Prostate gland (tissue), 2 donors: ENCODE measurements around the gene RIMBP2. TPM values are rescaled to one million over a fixed set of nuclear protein-coding genes. Genes with fewer than 3 reads are reported as not detected.

Experiments
- DNase-seq: peaks from one replicate; pipeline ENCODE4 v3.0.0-alpha.2; 2019; ENCODE audit warnings: low spot score
- H3K27ac ChIP-seq, 2 donors: fragments of 200-600 bp; sonication (generic); 2 replicates each; pipeline ENCODE4 v1.5.1; 2017 to 2019
- H3K27me3 ChIP-seq: fragments of 200-600 bp; sonication (generic); replicated peaks from 2 replicates; pipeline ENCODE4 v1.5.1; 2019; ENCODE audit not compliant: insufficient read depth
- H3K36me3 ChIP-seq, 2 donors: fragments of 200-600 bp; sonication (generic); 1 replicate in 1 of 2; 2 replicates in 1 of 2; pipeline versions ENCODE4 v1.5.1 to v1.8.1; 2017 to 2019
- H3K4me1 ChIP-seq: fragments of 200-600 bp; sonication (generic); replicated peaks from 2 replicates; pipeline ENCODE4 v1.5.1; 2019
- H3K4me3 ChIP-seq, 2 donors: fragments of 200-600 bp; sonication (generic); 2 replicates each; pipeline ENCODE4 v1.5.1; 2017 to 2019
- H3K9me3 ChIP-seq: fragments of 200-600 bp; sonication (generic); 2 replicates; pipeline ENCODE4 v1.5.1; 2017
- CTCF ChIP-seq, 4 experiments: fragments of 200-600 bp in 2 of 4; fragments of 450-650 bp in 2 of 4; sonication (generic) in 2 of 4; IDR thresholded peaks; 1 replicate in 3 of 4; 2 replicates in 1 of 4; pipeline ENCODE4 v1.5.1; 2016 to 2019; ENCODE audit warnings: antibody characterized with exemption in 4 of 4, mild to moderate bottlenecking in 2 of 4, moderate library complexity in 2 of 4
- POLR2A ChIP-seq: fragments of 450-650 bp; IDR thresholded peaks from one replicate; pipeline ENCODE4 v1.6.1; 2016; ENCODE audit warnings: antibody characterized with exemption, mild to moderate bottlenecking
- POLR2AphosphoS5 ChIP-seq: sonication (generic); formaldehyde crosslinking; IDR thresholded peaks from one replicate; pipeline ENCODE4 v1.6.1; 2017; ENCODE audit warnings: antibody characterized with exemption
- WGBS: methylation state at CpG from one replicate; pipeline ENCODE4 v1.1.5; 2018; 5-methylcytosine and 5-hydroxymethylcytosine counted together
- intact Hi-C: fragments of 100-400 bp; cut with DNase I; formaldehyde crosslinking; loops from one replicate; pipeline ENCODE4 v1.14.2; 2022
- total RNA-seq, 2 donors: library from RNA; depleted of rRNA; stranded (reverse); fragments of >200 nt; gene quantifications; one replicate each; pipeline ENCODE4 v1.1.0, GENCODE V29; 2016

RIMBP2 gene
- total RNA-seq, 2 donors from 2014 or later, result 0.96 to 7.0 TPM

- Histone ChIP-seq H3K4me3 (no peak overlapping the region), H3K36me3 (no peaks in the 10 kb centered on the region), H3K4me1 (no peaks in the 10 kb centered on the region), H3K9me3 (no peaks in the 10 kb centered on the region), H3K27me3 (no peaks in the 10 kb centered on the region), H3K27ac (no peak overlapping the region)
- DNase-seq, result no peak
- intact Hi-C loops, result no loop called here
- WGBS, result 74% methylated on average over 4 of the region's 4 CpGs
- no peak for TF ChIP-seq POLR2A
- TF ChIP-seq POLR2AphosphoS5, result no peak
- no peak for TF ChIP-seq CTCF (IDR thresholded peaks at IDR 0.05)
These were observed 216.6 kb downstream of the RIMBP2 start for GRCh38 chr12:130499474-130499873.

GRCh38 chr12:130498589-130499385 lies 217.3 kb downstream of the RIMBP2 start:
- Histone ChIP-seq H3K9me3 (no peaks in the 10 kb centered on the region), H3K27me3 (no peaks in the 10 kb centered on the region), H3K4me3 (no peak overlapping the region), H3K4me1 (no peaks in the 10 kb centered on the region), H3K27ac (no peak overlapping the region), H3K36me3 (no peaks in the 10 kb centered on the region)
- 83% methylated on average over 7 of the region's 7 CpGs for WGBS
- DNase-seq, result no peak
- intact Hi-C loops, result no loop called here
- no peak for TF ChIP-seq CTCF (IDR thresholded peaks at IDR 0.05)
- no peak for TF ChIP-seq POLR2A
- TF ChIP-seq POLR2AphosphoS5, result no peak

GRCh38 chr12:130497991-130498390 lies 218.1 kb downstream of the RIMBP2 start:
- Histone ChIP-seq H3K4me1 (no peaks in the 10 kb centered on the region), H3K27me3 (no peaks in the 10 kb centered on the region), H3K4me3 (no peak overlapping the region), H3K27ac (no peak overlapping the region), H3K9me3 (no peaks in the 10 kb centered on the region), H3K36me3 (no peaks in the 10 kb centered on the region)
- 87% methylated on average over 10 of the region's 10 CpGs for WGBS
- no peak for TF ChIP-seq POLR2A
- no peak for TF ChIP-seq CTCF (IDR thresholded peaks at IDR 0.05)
- no peak for TF ChIP-seq POLR2AphosphoS5
- intact Hi-C loops, result no loop called here
- DNase-seq, result no peak

- H3K27ac ChIP-seq, result no peak overlapping the region
- no peaks in the 10 kb centered on the region for H3K9me3 ChIP-seq
- no peaks in the 10 kb centered on the region for H3K27me3 ChIP-seq
- no peak for TF ChIP-seq POLR2AphosphoS5
- no peak for TF ChIP-seq POLR2A
- TF ChIP-seq CTCF (IDR thresholded peaks at IDR 0.05), result no peak
- intact Hi-C loops, result no loop called here
- WGBS, result 81% methylated on average over 12 of the region's 12 CpGs
- no peaks in the 10 kb centered on the region for H3K36me3 ChIP-seq
- no peak for DNase-seq
- H3K4me3 ChIP-seq, result no peak overlapping the region
- H3K4me1 ChIP-seq, result no peaks in the 10 kb centered on the region
These were observed 218.8 kb downstream of the RIMBP2 start for GRCh38 chr12:130497321-130497720.

- Histone ChIP-seq H3K4me3 (no peak overlapping the region), H3K4me1 (no peaks in the 10 kb centered on the region), H3K27me3 (no peaks in the 10 kb centered on the region), H3K9me3 (no peaks in the 10 kb centered on the region), H3K36me3 (no peaks in the 10 kb centered on the region), H3K27ac (no peak overlapping the region)
- TF ChIP-seq POLR2AphosphoS5, result no peak
- TF ChIP-seq POLR2A, result no peak
- TF ChIP-seq CTCF (IDR thresholded peaks at IDR 0.05), result no peak
- intact Hi-C loops, result no loop called here
- 78% methylated on average over 14 of the region's 14 CpGs for WGBS
- DNase-seq, result no peak
These were observed 219.5 kb downstream of the RIMBP2 start for GRCh38 chr12:130496516-130497120.
